SW480 (cell line): ENCODE measurements around the gene MAGI2.

Source experiments
- DNase-seq: peaks from one replicate; pipeline ENCODE4 v3.0.0-alpha.2; 2016; ENCODE audit warnings: low spot score

Gene MAGI2

GRCh38 chr7:77985974-77986339 is 1467.5 kb downstream of the MAGI2 start:
- no peak for DNase-seq

DNA sequence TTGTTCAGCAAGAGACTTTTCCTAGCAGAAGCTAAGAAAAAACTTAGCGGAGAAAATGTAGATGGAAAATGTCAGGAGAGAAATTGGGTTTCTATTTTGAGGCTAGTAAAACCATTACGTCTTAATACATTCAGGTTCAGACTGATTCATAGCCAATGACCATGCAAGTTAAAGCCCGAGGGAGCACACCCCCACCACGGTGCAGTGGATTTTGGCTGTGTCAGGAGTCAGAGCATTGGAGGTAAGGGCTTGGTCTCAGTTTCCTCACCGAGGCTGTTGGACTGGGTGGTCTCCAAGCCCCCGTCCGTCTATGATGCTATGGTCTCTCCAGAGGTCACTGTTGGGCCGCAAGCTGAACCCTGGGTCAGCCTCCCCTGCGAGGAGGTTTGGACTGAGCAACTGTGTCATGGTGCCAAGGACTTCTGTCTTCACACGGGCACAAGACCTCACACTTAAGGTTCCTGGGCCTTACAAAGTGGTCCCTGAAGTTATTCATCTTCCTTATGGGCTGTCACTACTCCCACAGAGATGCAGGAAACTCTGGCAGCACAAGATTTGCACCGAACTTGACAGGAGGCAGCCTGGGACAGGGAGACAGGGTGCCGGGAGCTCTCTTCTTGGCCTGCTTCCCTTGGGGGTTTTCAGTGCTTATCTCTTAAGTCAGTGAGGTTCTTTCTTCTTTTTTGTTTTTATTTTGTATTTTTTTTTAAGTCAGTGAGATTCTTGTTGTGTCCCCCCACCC is 1468.1 kb downstream of the MAGI2 start:
- DNase-seq: no peak

DNA sequence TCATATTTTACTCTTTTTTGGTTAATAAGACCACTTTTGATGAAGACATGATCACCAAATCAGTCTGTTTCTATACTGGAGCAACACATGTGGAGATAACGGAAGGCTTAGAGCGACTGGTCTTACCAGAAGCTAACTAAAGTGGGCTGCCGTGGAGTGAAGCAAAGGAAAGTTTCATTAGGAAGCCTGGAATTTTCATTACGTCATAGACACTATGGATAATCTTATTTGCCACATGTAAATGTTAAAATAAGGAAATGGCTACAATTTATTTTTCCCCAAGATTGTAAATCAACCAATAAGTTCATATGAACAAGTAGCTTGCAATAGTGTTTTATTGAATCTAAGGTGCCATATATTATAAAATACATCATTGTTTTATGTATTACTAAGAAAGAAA is 1469.5 kb downstream of the MAGI2 start:
- no peak for DNase-seq

- DNase-seq: no peak
Observed at GRCh38 chr7:77982926-77983550, 1470.4 kb downstream of the MAGI2 start.

DNA sequence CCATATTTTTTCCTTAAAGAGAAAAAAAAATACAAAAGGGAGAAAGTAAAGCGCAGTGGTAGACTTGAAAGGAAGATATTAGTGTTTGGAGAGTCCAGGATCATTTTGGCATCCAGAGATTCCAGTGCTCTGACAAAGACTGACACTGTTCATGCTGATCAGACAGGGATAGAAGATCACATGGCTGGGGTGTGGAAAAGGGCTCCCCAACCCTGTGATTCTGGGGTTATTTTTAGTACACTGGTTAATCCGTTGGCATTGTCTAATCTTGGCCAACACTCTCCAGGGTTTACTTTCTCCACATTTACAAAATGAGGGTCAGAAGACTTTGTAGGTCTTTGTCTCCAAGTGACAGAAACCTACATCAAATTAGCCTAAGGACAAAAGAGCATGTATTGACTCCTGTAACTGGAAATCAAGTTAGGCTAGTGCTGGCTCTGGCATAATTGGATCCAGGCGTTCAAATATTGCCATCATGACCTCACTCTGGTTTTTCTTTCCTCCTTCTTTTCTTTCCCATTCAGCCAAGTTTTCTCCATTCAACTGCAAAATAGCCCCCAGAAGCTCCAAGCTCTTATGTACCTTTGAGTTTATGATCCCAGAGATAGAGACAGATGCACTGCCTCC is 1473.3 kb downstream of the MAGI2 start:
- DNase-seq: no peak

- no peak for DNase-seq
Observed at GRCh38 chr7:77979219-77979618, 1474.2 kb downstream of the MAGI2 start.

- no peak for DNase-seq
Observed at GRCh38 chr7:77975672-77976480, 1477.6 kb downstream of the MAGI2 start.

GRCh38 chr7:77971726-77972125 is 1481.7 kb downstream of the MAGI2 start:
- DNase-seq: no peak

DNA sequence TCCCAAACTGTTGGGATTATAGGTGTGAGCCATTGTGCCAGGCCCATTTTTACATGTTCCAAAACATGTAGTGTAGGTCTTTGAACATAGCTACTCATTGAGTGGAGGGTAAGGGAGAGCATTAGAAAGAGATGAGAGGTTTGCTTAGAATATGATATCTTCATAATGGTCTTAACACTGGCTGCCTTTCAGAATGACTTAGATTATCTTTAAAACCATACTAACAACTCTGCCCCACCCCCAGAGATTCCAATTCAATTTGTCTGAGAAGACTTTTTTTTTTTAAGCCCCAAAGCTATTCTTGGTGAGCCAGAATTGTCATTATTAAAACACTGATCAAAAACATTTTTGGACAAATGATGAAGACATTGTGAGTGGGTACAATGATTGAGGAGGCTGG is 1486.0 kb downstream of the MAGI2 start:
- DNase-seq: no peak
